Cortex of kidney (tissue), 1 donor: ENCODE measurements around the gene INTS3.
"Not testable (repeated sequence)": the region's sequence is repeated elsewhere in the genome, so short reads cannot be mapped to it uniquely, and the experiment has no call there.

ENCODE experiments used
- DNase-seq: peaks from one replicate; lab custom pipeline; 2025; lab: John Stamatoyannopoulos, UW

INTS3 gene

GRCh38 chr1:153705484-153705883, 22.4 kb upstream of the INTS3 start:
- DNase-seq, result no peak

- DNase-seq, result no peak
These were observed 16.8 kb upstream of the INTS3 start for GRCh38 chr1:153711026-153711425.

- not testable (repeated sequence) for DNase-seq
These were observed 11.6 kb upstream of the INTS3 start for GRCh38 chr1:153716211-153716610.

- DNase-seq, result no peak
These were observed 10.5 kb upstream of the INTS3 start for GRCh38 chr1:153717330-153717729.

- no peak for DNase-seq
These were observed 4.2 kb upstream of the INTS3 start for GRCh38 chr1:153723687-153724086.

GRCh38 chr1:153724634-153725033, 3.2 kb upstream of the INTS3 start:
- not testable (repeated sequence) for DNase-seq

GRCh38 chr1:153728305-153729066, 636 bp downstream of the INTS3 start:
- DNase-seq, result no peak

- no peak for DNase-seq
These were observed 2.7 kb downstream of the INTS3 start for GRCh38 chr1:153730468-153730988.

- no peak for DNase-seq
These were observed 6.1 kb downstream of the INTS3 start for GRCh38 chr1:153733970-153734369.

- DNase-seq, result no peak
These were observed 6.7 kb downstream of the INTS3 start for GRCh38 chr1:153734396-153735089.

GRCh38 chr1:153735090-153735420, 7.2 kb downstream of the INTS3 start:
- DNase-seq, result no peak

GRCh38 chr1:153741986-153742385, 14.1 kb downstream of the INTS3 start:
- DNase-seq, result no peak

- no peak for DNase-seq
These were observed 14.7 kb downstream of the INTS3 start for GRCh38 chr1:153742411-153743142.

GRCh38 chr1:153745417-153745816, 17.6 kb downstream of the INTS3 start:
- no peak for DNase-seq

GRCh38 chr1:153746174-153746573, 18.3 kb downstream of the INTS3 start:
- DNase-seq, result no peak

GRCh38 chr1:153748903-153749302, 21.1 kb downstream of the INTS3 start:
- DNase-seq, result no peak

GRCh38 chr1:153749408-153750005, 21.7 kb downstream of the INTS3 start:
- no peak for DNase-seq

- no peak for DNase-seq
These were observed 22.5 kb downstream of the INTS3 start for GRCh38 chr1:153750026-153750995.

GRCh38 chr1:153752072-153752471, 24.2 kb downstream of the INTS3 start:
- DNase-seq, result no peak

- no peak for DNase-seq
These were observed 24.8 kb downstream of the INTS3 start for GRCh38 chr1:153752571-153753195.

- DNase-seq, result no peak
These were observed 26.4 kb downstream of the INTS3 start for GRCh38 chr1:153754266-153754665.
